DND-41 (cell line): Measurements from ENCODE around the gene BCL2L2.

Experiments
- ATAC-seq: fragments of 200-7000 bp; cut with Tn5 transposase; 3 replicates; pipeline ENCODE4 v1.9.1; 2021; ENCODE audit warnings: low read depth; ENCODE audit not compliant: insufficient read depth
- DNase-seq: peaks from one replicate; pipeline ENCODE4 v3.0.0-alpha.2; 2020
- H2AFZ ChIP-seq: 2 replicates; pipeline ENCODE4 v1.6.0; 2012; ENCODE audit warnings: low read depth, low read length
- H3K27ac ChIP-seq: 2 replicates; pipeline ENCODE4 v1.5.1; 2012; ENCODE audit warnings: low read length, inconsistent platforms
- H3K27me3 ChIP-seq: fragments of 200-600 bp; sonication (generic); 2 replicates; pipeline ENCODE4 v1.6.0; 2012; ENCODE audit warnings: low read length, mild to moderate bottlenecking, inconsistent platforms; ENCODE audit not compliant: insufficient read depth, poor library complexity
- H3K36me3 ChIP-seq: 2 replicates; pipeline ENCODE4 v1.5.1; 2012; ENCODE audit warnings: low read length, inconsistent platforms; ENCODE audit not compliant: insufficient read depth
- H3K4me1 ChIP-seq: 2 replicates; pipeline ENCODE4 v1.5.1; 2012; ENCODE audit warnings: mild to moderate bottlenecking, low read length; ENCODE audit not compliant: insufficient read depth
- H3K4me2 ChIP-seq: 2 replicates; pipeline ENCODE4 v1.6.0; 2012; ENCODE audit warnings: mild to moderate bottlenecking, moderate library complexity, low read length, inconsistent platforms; ENCODE audit not compliant: insufficient read depth
- H3K4me3 ChIP-seq, 2 experiments: fragments of 200-600 bp in 1 of 2; shearing (Covaris generic) in 1 of 2; 2 replicates each; pipeline ENCODE4 v1.5.1; 2012 to 2016; ENCODE audit warnings: inconsistent platforms in 2 of 2, low read length in 2 of 2, mild to moderate bottlenecking in 2 of 2, low read depth in 1 of 2, moderate library complexity in 1 of 2
- H3K79me2 ChIP-seq: 2 replicates; pipeline ENCODE4 v1.6.0; 2012; ENCODE audit warnings: low read length, inconsistent platforms; ENCODE audit not compliant: insufficient read depth
- H3K9ac ChIP-seq: 2 replicates; pipeline ENCODE4 v1.6.0; 2012; ENCODE audit warnings: low read depth, mild to moderate bottlenecking, inconsistent platforms, low read length, moderate library complexity
- H3K9me3 ChIP-seq: 2 replicates; pipeline ENCODE4 v1.5.1; 2012; ENCODE audit warnings: low read length, moderate library complexity, mild to moderate bottlenecking, inconsistent platforms; ENCODE audit not compliant: insufficient read depth, severe bottlenecking
- H4K20me1 ChIP-seq: 2 replicates; pipeline ENCODE4 v1.6.0; 2012; ENCODE audit warnings: low read length; ENCODE audit not compliant: insufficient read depth
- CTCF ChIP-seq: IDR thresholded peaks from 2 replicates; pipeline ENCODE4 v1.5.1; 2012; ENCODE audit warnings: borderline replicate concordance, low read length, moderate library complexity, mild to moderate bottlenecking; ENCODE audit not compliant: poor library complexity, severe bottlenecking; ENCODE audit errors: extremely low read depth
- EZH2 ChIP-seq: IDR thresholded peaks from 3 replicates; pipeline ENCODE4 v1.6.1; 2012; ENCODE audit warnings: borderline replicate concordance, low read depth, mild to moderate bottlenecking, moderate library complexity, low read length, inconsistent platforms; ENCODE audit not compliant: severe bottlenecking

Gene BCL2L2

GRCh38 chr14:23296012-23296777, 10.4 kb upstream of the BCL2L2 start:
- Histone ChIP-seq H3K9me3 (no peaks in the 10 kb centered on the region), H2AFZ (no peak overlapping the region), H4K20me1 (no peaks in the 10 kb centered on the region), H3K9ac (no peak overlapping the region), H3K4me2 (no peak overlapping the region), H3K79me2 (peaks cover 14% of the 10 kb centered on the region), H3K4me3 (no peak overlapping the region), H3K4me1 (peaks cover 25% of the 10 kb centered on the region), H3K27ac (no peak overlapping the region), H3K27me3 (no peaks in the 10 kb centered on the region), H3K36me3 (peaks cover 35% of the 10 kb centered on the region)
- DNase-seq, result no peak
- no peak for ATAC-seq
- TF ChIP-seq CTCF, result no peak
- TF ChIP-seq EZH2, result no peak

GRCh38 chr14:23297096-23297495, 9.5 kb upstream of the BCL2L2 start:
- H3K27ac ChIP-seq, result no peak overlapping the region
- H3K4me3 ChIP-seq, result no peak overlapping the region
- no peak overlapping the region for H2AFZ ChIP-seq
- no peaks in the 10 kb centered on the region for H3K9me3 ChIP-seq
- H3K4me1 ChIP-seq, result peaks cover 28% of the 10 kb centered on the region
- no peaks in the 10 kb centered on the region for H3K27me3 ChIP-seq
- TF ChIP-seq EZH2 (no peak), CTCF (no peak)
- no peak overlapping the region for H3K9ac ChIP-seq
- no peak overlapping the region for H3K4me2 ChIP-seq
- DNase-seq, result no peak
- no peaks in the 10 kb centered on the region for H4K20me1 ChIP-seq
- peaks cover 14% of the 10 kb centered on the region for H3K79me2 ChIP-seq
- no peak for ATAC-seq
- H3K36me3 ChIP-seq, result peaks cover 35% of the 10 kb centered on the region

- H3K27me3 ChIP-seq, result no peaks in the 10 kb centered on the region
- ATAC-seq (no peak), DNase-seq (no peak)
- no peak overlapping the region for H3K27ac ChIP-seq
- H3K4me1 ChIP-seq, result peaks cover 30% of the 10 kb centered on the region
- no peak for TF ChIP-seq EZH2
- TF ChIP-seq CTCF, result no peak
- peaks cover 14% of the 10 kb centered on the region for H3K79me2 ChIP-seq
- no peak overlapping the region for H3K4me3 ChIP-seq
- H3K9me3 ChIP-seq, result no peaks in the 10 kb centered on the region
- H4K20me1 ChIP-seq, result no peaks in the 10 kb centered on the region
- H3K4me2 ChIP-seq, result no peak overlapping the region
- peaks cover 35% of the 10 kb centered on the region for H3K36me3 ChIP-seq
- no peak overlapping the region for H3K9ac ChIP-seq
- no peak overlapping the region for H2AFZ ChIP-seq
These were observed 8.9 kb upstream of the BCL2L2 start for GRCh38 chr14:23297611-23298277.
